Smooth muscle cell (in vitro differentiated cells): ENCODE results near the gene NKIRAS1. TPM values are rescaled to one million over a fixed set of nuclear protein-coding genes. Genes with fewer than 3 reads are reported as not detected.
A peak's percentile ranks its signal among the peaks of the same experiment; 100 is the strongest.
"Not testable (repeated sequence)": the region's sequence is repeated elsewhere in the genome, so short reads cannot be mapped to it uniquely, and the experiment has no call there.

Experiments
- DNase-seq: peaks from one replicate; lab custom pipeline; 2025; ENCODE audit not compliant: unreplicated experiment; lab: John Stamatoyannopoulos, UW
- H2AFZ ChIP-seq: fragments of 200-600 bp; sonication (generic); 2 replicates; pipeline ENCODE4 v1.6.0; 2016; ENCODE audit warnings: antibody characterized with exemption, low read depth, mild to moderate bottlenecking
- H3F3A ChIP-seq: fragments of 200-600 bp; sonication (generic); 2 replicates; pipeline ENCODE4 v1.6.0; 2017; ENCODE audit warnings: antibody characterized with exemption, low read depth
- H3K27ac ChIP-seq: fragments of 200-600 bp; sonication (generic); 2 replicates; pipeline ENCODE4 v1.5.1; 2016; ENCODE audit warnings: low read depth, mild to moderate bottlenecking
- H3K27me3 ChIP-seq: fragments of 200-600 bp; sonication (generic); 2 replicates; pipeline ENCODE4 v1.6.1; 2016; ENCODE audit warnings: low read depth, mild to moderate bottlenecking
- H3K36me3 ChIP-seq: fragments of 200-600 bp; sonication (generic); 2 replicates; pipeline ENCODE4 v1.5.1; 2016; ENCODE audit warnings: low read depth
- H3K4me1 ChIP-seq: fragments of 200-600 bp; sonication (generic); 2 replicates; pipeline ENCODE4 v1.5.1; 2016; ENCODE audit warnings: low read depth
- H3K4me2 ChIP-seq: fragments of 200-600 bp; sonication (generic); 2 replicates; pipeline ENCODE4 v1.6.0; 2016; ENCODE audit warnings: mild to moderate bottlenecking
- H3K4me3 ChIP-seq: fragments of 200-600 bp; sonication (generic); 2 replicates; pipeline ENCODE4 v1.5.1; 2016; ENCODE audit warnings: mild to moderate bottlenecking
- H3K79me2 ChIP-seq: fragments of 200-600 bp; sonication (generic); 2 replicates; pipeline ENCODE4 v1.6.0; 2016; ENCODE audit warnings: low read depth, mild to moderate bottlenecking
- H3K9ac ChIP-seq: fragments of 200-600 bp; sonication (generic); 2 replicates; pipeline ENCODE4 v1.6.0; 2016; ENCODE audit warnings: low read depth
- H3K9me3 ChIP-seq: fragments of 200-600 bp; sonication (generic); replicated peaks from 2 replicates; pipeline ENCODE4 v1.5.1; 2016; ENCODE audit warnings: low read depth
- H4K20me1 ChIP-seq: fragments of 200-600 bp; sonication (generic); 2 replicates; pipeline ENCODE4 v1.6.0; 2016; ENCODE audit warnings: low read depth
- CTCF ChIP-seq: fragments of 200-600 bp; sonication (generic); IDR thresholded peaks from 2 replicates; pipeline ENCODE4 v1.5.1; 2017; ENCODE audit warnings: borderline replicate concordance, mild to moderate bottlenecking, antibody characterized with exemption; ENCODE audit not compliant: insufficient read depth, poor library complexity, severe bottlenecking
- WGBS: methylation state at CpG from one replicate; pipeline ENCODE4 v1.1.7; 2016; ENCODE audit warnings: low lambda C conversion rate; 5-methylcytosine and 5-hydroxymethylcytosine counted together
- polyA plus RNA-seq: library from polyadenylated mRNA; unstranded; fragments of >200 nt; fragmentation: Nextera tagmentation; extraction: Ambion mirVana; gene quantifications from 2 replicates; pipeline ENCODE4 v1.2.1, GENCODE V29; 2016
- total RNA-seq: library from RNA; depleted of rRNA; stranded (reverse); fragments of >200 nt; gene quantifications from 2 replicates; pipeline ENCODE4 v1.2.3, GENCODE V29; 2014

The NKIRAS1 gene
- total and polyA plus RNA-seq, 2 experiments from 2014 or later, result 15.3 to 17.1 TPM

GRCh38 chr3:23873941-23874340 is 42.8 kb downstream of the NKIRAS1 start:
- peaks cover 16% of the 10 kb centered on the region for H3K4me1 ChIP-seq
- TF ChIP-seq CTCF, result no peak
- H3F3A ChIP-seq, result peaks cover 3% of the 10 kb centered on the region
- no peak overlapping the region for H3K4me3 ChIP-seq
- H3K27ac ChIP-seq, result peak overlapping the region; percentile 60
- no peaks in the 10 kb centered on the region for H3K9me3 ChIP-seq
- WGBS, result 82% methylated on average over 2 of the region's 2 CpGs
- peak overlapping the region; percentile 27 for H3K4me2 ChIP-seq
- no peak for DNase-seq
- no peak overlapping the region for H2AFZ ChIP-seq
- peaks cover 74% of the 10 kb centered on the region for H4K20me1 ChIP-seq
- H3K9ac ChIP-seq, result no peak overlapping the region
- H3K36me3 ChIP-seq, result no peaks in the 10 kb centered on the region
- H3K27me3 ChIP-seq, result no peaks in the 10 kb centered on the region
- peaks cover 56% of the 10 kb centered on the region for H3K79me2 ChIP-seq

DNA sequence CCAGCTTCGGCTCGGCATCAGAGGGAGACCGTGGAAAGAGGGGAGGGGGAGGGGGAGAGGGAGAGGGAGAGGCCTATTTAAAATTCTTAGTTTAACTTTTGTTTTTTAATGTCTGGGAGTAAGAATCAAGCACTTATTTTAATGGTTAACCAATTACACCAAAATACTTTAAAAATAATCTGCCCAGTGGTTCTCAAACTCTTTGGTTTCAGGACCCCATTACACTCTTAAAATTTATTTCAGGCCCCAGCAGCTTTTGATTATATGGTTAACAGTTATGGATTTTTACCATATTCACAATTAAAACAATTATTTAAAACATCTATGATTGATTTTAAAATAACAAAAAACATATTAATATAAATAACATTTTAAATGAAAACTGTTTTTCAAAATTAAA is 44.5 kb downstream of the NKIRAS1 start:
- WGBS, result 92% methylated on average over 2 of the region's 3 CpGs
- H2AFZ ChIP-seq, result no peak overlapping the region
- H3K27me3 ChIP-seq, result no peaks in the 10 kb centered on the region
- no peak overlapping the region for H3K4me2 ChIP-seq
- H3K27ac ChIP-seq, result no peak overlapping the region
- TF ChIP-seq CTCF, result no peak
- H3F3A ChIP-seq, result peaks cover 3% of the 10 kb centered on the region
- H4K20me1 ChIP-seq, result peaks cover 74% of the 10 kb centered on the region
- H3K79me2 ChIP-seq, result peaks cover 58% of the 10 kb centered on the region
- peaks cover 16% of the 10 kb centered on the region for H3K4me1 ChIP-seq
- no peaks in the 10 kb centered on the region for H3K9me3 ChIP-seq
- no peak overlapping the region for H3K4me3 ChIP-seq
- H3K36me3 ChIP-seq, result no peaks in the 10 kb centered on the region
- DNase-seq, result no peak
- no peak overlapping the region for H3K9ac ChIP-seq

DNA sequence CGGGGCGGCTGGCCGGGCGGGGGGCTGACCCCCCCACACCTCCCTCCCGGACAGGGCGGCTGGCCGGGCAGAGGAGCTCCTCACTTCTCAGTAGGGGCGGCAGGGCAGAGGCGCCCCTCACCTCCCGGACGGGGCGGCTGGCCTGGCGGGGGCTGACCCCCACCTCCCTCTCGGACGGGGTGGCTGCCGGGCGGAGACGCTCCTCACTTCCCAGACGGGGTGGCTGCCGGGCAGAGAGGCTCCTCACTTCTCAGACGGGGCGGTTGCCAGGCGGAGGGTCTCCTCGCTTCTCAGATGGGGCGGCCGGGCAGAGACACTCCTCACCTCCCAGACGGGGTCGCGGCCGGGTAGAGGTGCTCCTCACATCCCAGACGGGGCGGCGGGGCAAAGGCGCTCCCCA is 45.4 kb downstream of the NKIRAS1 start:
- DNase-seq, H3K9ac ChIP-seq, H3K4me2 ChIP-seq, H3K27me3 ChIP-seq, H2AFZ ChIP-seq, H3K27ac ChIP-seq, H3K4me3 ChIP-seq, H3K9me3 ChIP-seq, H3K36me3 ChIP-seq, H3F3A ChIP-seq: not testable (repeated sequence)
- peaks cover 58% of the 10 kb centered on the region for H3K79me2 ChIP-seq
- over 99% methylated on average over 21 of the region's 34 CpGs for WGBS
- H3K4me1 ChIP-seq, result peaks cover 12% of the 10 kb centered on the region
- peaks cover 74% of the 10 kb centered on the region for H4K20me1 ChIP-seq

GRCh38 chr3:23870663-23871043 is 46.1 kb downstream of the NKIRAS1 start:
- H4K20me1 ChIP-seq, result peaks cover 76% of the 10 kb centered on the region
- not testable (repeated sequence) for H3K4me3 ChIP-seq, H3K9ac ChIP-seq, H2AFZ ChIP-seq, H3K27ac ChIP-seq, H3K4me2 ChIP-seq, DNase-seq, H3K9me3 ChIP-seq, H3F3A ChIP-seq, H3K36me3 ChIP-seq, H3K27me3 ChIP-seq
- peaks cover 51% of the 10 kb centered on the region for H3K79me2 ChIP-seq
- peaks cover 17% of the 10 kb centered on the region for H3K4me1 ChIP-seq
- 97% methylated on average over 2 of the region's 5 CpGs for WGBS

DNA sequence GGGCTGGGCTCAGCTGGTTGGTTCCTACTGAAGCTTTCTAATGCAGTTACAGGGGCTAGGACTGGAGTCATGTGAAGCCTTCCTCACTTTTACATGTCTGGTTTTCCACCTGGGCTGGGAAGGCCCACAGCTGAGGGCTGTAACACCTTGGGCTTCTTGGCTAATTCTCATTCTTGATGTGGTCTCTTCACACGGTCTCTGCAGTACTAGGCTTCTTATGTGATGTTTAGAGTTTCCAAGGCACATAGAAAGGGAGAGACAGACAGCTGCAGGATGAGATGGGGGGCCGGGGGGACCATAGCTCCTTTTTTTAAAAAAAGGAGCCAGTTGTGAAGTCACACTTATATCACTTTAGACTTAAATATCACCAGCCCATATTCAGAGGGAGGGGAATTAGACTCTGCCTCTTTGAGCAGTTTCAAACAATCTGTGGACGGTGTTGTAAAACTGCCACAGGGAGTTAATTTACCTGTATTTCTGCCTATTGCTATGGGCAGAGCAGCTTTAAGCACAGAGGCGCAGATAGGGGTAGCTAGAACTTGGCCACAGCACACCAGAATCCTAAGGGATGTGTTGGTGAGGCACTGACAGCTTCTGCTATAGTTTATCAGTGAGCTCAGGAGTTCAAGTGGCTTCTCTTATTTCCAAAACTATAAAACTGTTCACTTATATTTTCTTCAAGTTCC is 46.7 kb downstream of the NKIRAS1 start:
- Histone ChIP-seq H3K4me2 (no peak overlapping the region), H3K79me2 (peaks cover 50% of the 10 kb centered on the region), H2AFZ (no peak overlapping the region), H3K27me3 (no peaks in the 10 kb centered on the region), H3K4me3 (no peak overlapping the region), H3K36me3 (no peaks in the 10 kb centered on the region), H3K4me1 (peaks cover 20% of the 10 kb centered on the region), H3K9ac (no peak overlapping the region), H3K9me3 (no peaks in the 10 kb centered on the region), H4K20me1 (peaks cover 76% of the 10 kb centered on the region), H3F3A (peaks cover 7% of the 10 kb centered on the region), H3K27ac (no peak overlapping the region)
- TF ChIP-seq CTCF, result no peak
- 84% methylated on average over 4 of the region's 4 CpGs for WGBS
- DNase-seq, result no peak
